Subcutaneous adipose tissue (tissue), 4 donors: ENCODE measurements around the gene SOX3. TPM values are rescaled to one million over a fixed set of nuclear protein-coding genes. Genes with fewer than 3 reads are reported as not detected.

ENCODE experiments used
- total RNA-seq, 4 donors: library from RNA; depleted of rRNA; stranded (reverse); fragments of >200 nt; gene quantifications; one replicate each; pipeline ENCODE4 v1.1.0, GENCODE V29; 2016
- TF ChIP-seq, protein P1 (sequence below): fragments of 450-650 bp; IDR thresholded peaks from one replicate; pipeline ENCODE4 v1.5.1; 2016; ENCODE audit warnings: low read depth, mild to moderate bottlenecking, control low read depth, antibody characterized with exemption, moderate library complexity

SOX3 gene
- total RNA-seq, 4 donors from 2014 or later = not detected

DNA sequence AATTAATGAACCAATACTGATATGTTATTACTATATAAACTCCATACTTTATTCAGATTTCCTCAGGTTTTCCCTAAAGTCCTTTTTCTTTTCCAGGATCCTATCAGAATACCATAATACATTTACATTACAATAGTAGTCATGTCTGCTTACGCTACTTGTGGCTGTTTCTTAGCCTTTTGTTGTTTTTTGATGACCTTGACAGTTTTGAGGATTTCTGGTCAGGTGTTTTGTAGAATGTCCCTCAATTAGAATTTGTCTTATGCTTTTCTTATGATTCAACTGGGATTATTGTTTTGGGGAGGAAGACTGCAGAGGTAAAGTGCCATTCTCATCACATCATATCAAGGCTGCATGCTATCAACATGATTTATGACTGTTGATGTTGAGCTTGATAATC lies 9.1 kb downstream of the SOX3 start:
- TF ChIP-seq, protein P1, sequence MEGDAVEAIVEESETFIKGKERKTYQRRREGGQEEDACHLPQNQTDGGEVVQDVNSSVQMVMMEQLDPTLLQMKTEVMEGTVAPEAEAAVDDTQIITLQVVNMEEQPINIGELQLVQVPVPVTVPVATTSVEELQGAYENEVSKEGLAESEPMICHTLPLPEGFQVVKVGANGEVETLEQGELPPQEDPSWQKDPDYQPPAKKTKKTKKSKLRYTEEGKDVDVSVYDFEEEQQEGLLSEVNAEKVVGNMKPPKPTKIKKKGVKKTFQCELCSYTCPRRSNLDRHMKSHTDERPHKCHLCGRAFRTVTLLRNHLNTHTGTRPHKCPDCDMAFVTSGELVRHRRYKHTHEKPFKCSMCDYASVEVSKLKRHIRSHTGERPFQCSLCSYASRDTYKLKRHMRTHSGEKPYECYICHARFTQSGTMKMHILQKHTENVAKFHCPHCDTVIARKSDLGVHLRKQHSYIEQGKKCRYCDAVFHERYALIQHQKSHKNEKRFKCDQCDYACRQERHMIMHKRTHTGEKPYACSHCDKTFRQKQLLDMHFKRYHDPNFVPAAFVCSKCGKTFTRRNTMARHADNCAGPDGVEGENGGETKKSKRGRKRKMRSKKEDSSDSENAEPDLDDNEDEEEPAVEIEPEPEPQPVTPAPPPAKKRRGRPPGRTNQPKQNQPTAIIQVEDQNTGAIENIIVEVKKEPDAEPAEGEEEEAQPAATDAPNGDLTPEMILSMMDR = no peak

- TF ChIP-seq, protein P1 = no peak
These were observed 12.5 kb downstream of the SOX3 start for GRCh38 chrX:140492066-140492994.

GRCh38 chrX:140480765-140481164 lies 24.1 kb downstream of the SOX3 start:
- TF ChIP-seq, protein P1 = no peak

DNA sequence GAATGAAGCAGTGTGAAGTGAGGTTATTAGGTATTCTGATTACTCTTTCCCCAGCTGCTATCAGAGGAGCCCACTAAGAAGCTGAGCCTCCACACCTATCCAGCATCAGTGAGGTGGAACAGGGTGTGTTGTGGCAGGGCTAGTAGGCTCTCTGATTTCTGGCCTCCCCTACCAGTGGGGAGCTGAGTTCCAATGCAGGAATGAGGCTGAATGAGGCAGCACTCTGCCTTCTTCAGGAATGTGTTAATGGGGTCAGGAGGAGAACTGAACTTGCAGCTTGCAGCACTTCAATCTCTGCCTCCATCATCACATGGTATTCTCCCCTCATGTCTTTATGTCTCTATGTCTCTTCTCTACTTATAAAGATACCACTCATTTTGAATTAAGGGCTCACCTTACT lies 26.9 kb downstream of the SOX3 start:
- TF ChIP-seq, protein P1 = no peak

- TF ChIP-seq, protein P1 = no peak
These were observed 29.8 kb downstream of the SOX3 start for GRCh38 chrX:140475025-140475424.

- TF ChIP-seq, protein P1 = no peak
These were observed 37.7 kb downstream of the SOX3 start for GRCh38 chrX:140467211-140467610.

Other genes starting within 250 kb of the SOX3 start
- gene LINC00632, start 204.7 kb upstream of the SOX3 start, total RNA-seq = 1,000 to 10,000 TPM in 2 of 4 donors, 100 to 1,000 TPM in 2; 572 to 1,636 (median 899) TPM